Transverse colon (tissue), 4 donors: ENCODE results near the gene C19orf12. TPM values are rescaled to one million over a fixed set of nuclear protein-coding genes. Genes with fewer than 3 reads are reported as not detected.

Experiments
- DNase-seq: peaks from one replicate; pipeline ENCODE4 v3.0.0-alpha.2; 2019
- H3K27ac ChIP-seq, 4 donors: fragments of 200-600 bp; sonication (generic); 2 replicates each; pipeline ENCODE4 v1.5.1; 2016 to 2018; ENCODE audit warnings: inconsistent platforms in 4 of 4
- H3K27me3 ChIP-seq: fragments of 200-600 bp; sonication (generic); 2 replicates; pipeline ENCODE4 v1.5.1; 2017; ENCODE audit warnings: inconsistent platforms
- H3K36me3 ChIP-seq, 4 donors: fragments of 200-600 bp; sonication (generic); 2 replicates each; pipeline ENCODE4 v1.5.1; 2017 to 2019; ENCODE audit warnings: inconsistent platforms in 4 of 4
- H3K4me1 ChIP-seq, 4 donors: fragments of 200-600 bp; sonication (generic); 2 replicates each; pipeline ENCODE4 v1.5.1; 2017 to 2020; ENCODE audit warnings: inconsistent platforms in 4 of 4
- H3K4me3 ChIP-seq, 4 donors: fragments of 200-600 bp; sonication (generic); 1 replicate in 1 of 4; 2 replicates in 3 of 4; pipeline versions ENCODE4 v1.5.1 to v1.6.1; 2017 to 2019; ENCODE audit warnings: inconsistent platforms in 4 of 4
- H3K9me3 ChIP-seq, 2 donors: fragments of 200-600 bp; sonication (generic); 2 replicates each; pipeline ENCODE4 v1.5.1; 2017 to 2019; ENCODE audit warnings: inconsistent platforms in 2 of 2
- CTCF ChIP-seq, 5 experiments: fragments of 200-600 bp in 3 of 5; fragments of 450-650 bp in 2 of 5; sonication (generic) in 3 of 5; IDR thresholded peaks; 1 replicate in 2 of 5; 2 replicates in 3 of 5; pipeline ENCODE4 v1.5.1; 2016 to 2017; ENCODE audit warnings: antibody characterized with exemption in 5 of 5, inconsistent platforms in 3 of 5, mild to moderate bottlenecking in 2 of 5, moderate library complexity in 1 of 5
- EP300 ChIP-seq: sonication (generic); formaldehyde crosslinking; IDR thresholded peaks from one replicate; pipeline ENCODE4 v1.6.1; 2017; ENCODE audit warnings: antibody characterized with exemption, low read depth
- POLR2A ChIP-seq: fragments of 450-650 bp; IDR thresholded peaks from one replicate; pipeline ENCODE4 v1.6.1; 2016; ENCODE audit warnings: antibody characterized with exemption, mild to moderate bottlenecking, moderate library complexity
- POLR2AphosphoS5 ChIP-seq, 3 donors: sonication (generic); formaldehyde crosslinking; IDR thresholded peaks; one replicate each; pipeline ENCODE4 v1.6.1; 2016; ENCODE audit warnings: antibody characterized with exemption in 3 of 3
- WGBS, 2 donors: methylation state at CpG; one replicate each; pipeline ENCODE4 v1.1.5; 2018; ENCODE audit warnings: low coverage in 1 of 2; 5-methylcytosine and 5-hydroxymethylcytosine counted together
- in situ Hi-C, 4 donors: fragments of 200-750 bp; cut with MboI; loops; one replicate each; pipeline versions ENCODE4 v1.15.0 to v1.15.1; 2017; ENCODE audit warnings: low sequenced_read_pairs in 3 of 4, low pct_ligation_motif_present in 1 of 4, low pct_unique_long_range_greater_than_20kb in 1 of 4
- intact Hi-C: fragments of 100-400 bp; cut with DNase I; formaldehyde crosslinking; loops from one replicate; pipeline ENCODE4 v1.15.1; 2023; ENCODE audit warnings: low total_unique reads
- total RNA-seq, 4 donors: library from RNA; depleted of rRNA; stranded (reverse); fragments of >200 nt; gene quantifications; one replicate each; pipeline ENCODE4 v1.1.0, GENCODE V29; 2016

The C19orf12 gene
- total RNA-seq, 4 donors from 2014 or later = 13.9 to 33.3 (median 21.4) TPM

GRCh38 chr19:29751932-29752331 is 36.9 kb upstream of the C19orf12 start:
- H3K36me3 ChIP-seq = no peaks in the 10 kb centered on the region
- DNase-seq = no peak
- H3K4me3 ChIP-seq = no peak overlapping the region
- intact Hi-C loops (no loop called here), in situ Hi-C loops (loop anchor here in 3 of 4 donors (25.0 kb wide), 2 partner anchors 110 to 910 kb away; no protein-coding TSS in a partner anchor)
- H3K4me1 ChIP-seq = no peaks in the 10 kb centered on the region
- no peaks in the 10 kb centered on the region for H3K27me3 ChIP-seq
- no peak overlapping the region for H3K27ac ChIP-seq
- TF ChIP-seq POLR2AphosphoS5 (IDR thresholded peaks at IDR 0.05) (no peak), CTCF (IDR thresholded peaks at IDR 0.05) (no peak), EP300 (no peak), POLR2A (no peak)
- H3K9me3 ChIP-seq = no peaks in the 10 kb centered on the region
- 79 to 83% methylated on average over 1 to 3 of the region's 3 CpGs for WGBS, 2 donors

DNA sequence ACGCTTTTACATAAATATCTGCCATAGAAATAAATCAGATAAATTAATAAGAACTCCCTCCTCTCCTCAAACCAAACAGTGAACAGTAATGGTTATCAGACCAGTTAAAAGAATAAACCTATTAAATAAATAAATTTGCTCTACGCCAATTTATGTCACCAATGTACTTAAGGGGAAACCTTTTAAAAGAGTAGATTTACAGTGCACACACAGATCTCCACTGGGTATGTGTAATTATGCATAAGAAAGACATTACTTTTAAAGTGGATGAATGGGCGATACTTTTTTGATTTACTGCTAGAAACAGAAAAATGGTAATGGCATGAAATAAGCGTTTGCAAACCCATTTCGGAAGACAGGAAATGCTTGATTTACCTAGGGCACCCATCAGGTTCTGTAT is 34.9 kb upstream of the C19orf12 start:
- intact Hi-C loops (no loop called here), in situ Hi-C loops (loop anchor here in 3 of 4 donors (25.0 kb wide), 2 partner anchors 112 to 912 kb away; no protein-coding TSS in a partner anchor)
- Histone ChIP-seq H3K27ac (no peak overlapping the region), H3K36me3 (no peaks in the 10 kb centered on the region), H3K9me3 (no peaks in the 10 kb centered on the region), H3K27me3 (no peaks in the 10 kb centered on the region), H3K4me1 (no peaks in the 10 kb centered on the region), H3K4me3 (no peak overlapping the region)
- TF ChIP-seq CTCF (IDR thresholded peaks at IDR 0.05) = no peak
- TF ChIP-seq POLR2A = no peak
- TF ChIP-seq POLR2AphosphoS5 (IDR thresholded peaks at IDR 0.05) = no peak
- TF ChIP-seq EP300 = no peak
- 81 to 86% methylated on average over 5 of the region's 5 CpGs for WGBS, 2 donors
- no peak for DNase-seq

- no peaks in the 10 kb centered on the region for H3K27me3 ChIP-seq
- intact Hi-C loops (no loop called here), in situ Hi-C loops (loop anchor here in 1 of 4 donors (25.0 kb wide), 1 partner anchor 913 kb away; no protein-coding TSS in a partner anchor)
- H3K36me3 ChIP-seq = no peaks in the 10 kb centered on the region
- no peaks in the 10 kb centered on the region for H3K9me3 ChIP-seq
- H3K4me3 ChIP-seq = no peak overlapping the region
- no peaks in the 10 kb centered on the region for H3K4me1 ChIP-seq
- TF ChIP-seq POLR2A = no peak
- no peak for TF ChIP-seq POLR2AphosphoS5 (IDR thresholded peaks at IDR 0.05)
- no peak for TF ChIP-seq EP300
- TF ChIP-seq CTCF (IDR thresholded peaks at IDR 0.05) = no peak
- 78 to 80% methylated on average over 3 to 7 of the region's 7 CpGs for WGBS, 2 donors
- no peak overlapping the region for H3K27ac ChIP-seq
- DNase-seq = no peak
These were observed 34.2 kb upstream of the C19orf12 start for GRCh38 chr19:29748996-29749849.

DNA sequence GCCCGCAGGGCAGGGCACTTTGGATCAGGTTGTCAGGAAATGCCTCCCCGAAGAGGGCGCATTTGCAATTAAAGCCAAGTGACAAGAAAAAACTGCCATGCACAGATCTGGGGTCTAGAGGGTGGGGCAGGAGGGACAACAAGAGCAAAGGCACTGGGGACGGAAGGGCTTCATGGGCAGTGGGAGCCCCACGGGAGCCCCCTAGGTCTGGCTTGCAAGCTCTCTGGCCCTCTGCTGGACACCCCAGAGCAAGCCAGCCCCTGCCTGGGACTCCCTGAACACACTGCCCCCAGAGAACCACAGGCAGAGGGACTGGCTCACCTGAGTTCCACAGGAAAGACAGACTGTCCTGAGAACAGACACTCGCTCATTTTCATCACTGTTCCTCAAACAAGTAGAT is 30.2 kb upstream of the C19orf12 start:
- Histone ChIP-seq H3K4me3 (no peak overlapping the region), H3K27me3 (no peaks in the 10 kb centered on the region), H3K9me3 (no peaks in the 10 kb centered on the region), H3K36me3 (no peaks in the 10 kb centered on the region), H3K4me1 (no peaks in the 10 kb centered on the region), H3K27ac (no peak overlapping the region)
- intact Hi-C loops = no loop called here
- TF ChIP-seq CTCF (IDR thresholded peaks at IDR 0.05) (no peak), POLR2AphosphoS5 (IDR thresholded peaks at IDR 0.05) (no peak), EP300 (no peak), POLR2A (no peak)
- in situ Hi-C loops = loop anchor here in 1 of 4 donors (25.0 kb wide), 1 partner anchor 917 kb away; no protein-coding TSS in a partner anchor
- DNase-seq = no peak
- 73% methylated on average over 6 of the region's 6 CpGs; no CpG with 5 or more reads in 1 of the 2 donors for WGBS, 2 donors
